ENCODE measurements around the gene SYT11.

Gene SYT11

GRCh38 chr1:155911156-155912055 lies 52.0 kb downstream of the SYT11 start, which contains the start of gene RIT1:
RIT1 (minus strand) TSS chr1:155911349; CDS start chr1:155910761, 588 bp downstream.
- TF ChIP-seq EGR1 (IDR thresholded peaks at IDR 0.05) = no peak
- peak; percentile 6; the same call in 1 of the 2 replicates for TF ChIP-seq RAD21 (IDR thresholded peaks at IDR 0.05; ENCODE audit: low read depth)
- no peak for TF ChIP-seq ZBTB7A (IDR thresholded peaks at IDR 0.05; ENCODE audit: low read depth)
- TF ChIP-seq YY1 (IDR thresholded peaks at IDR 0.05; ENCODE audit: low read depth) = peak; percentile 88
- TF ChIP-seq REST (IDR thresholded peaks at IDR 0.05; ENCODE audit: low read depth) = no peak
- TF ChIP-seq MAX (IDR thresholded peaks at IDR 0.05) = peak; percentile 40; the same call in 1 of the 2 replicates
- 0 out of 2 replicates have a peak, but pooled peaks have one; percentile 25 for TF ChIP-seq CREB1 (IDR thresholded peaks at IDR 0.05; ENCODE audit: low read depth)
- TF ChIP-seq TAF1 (IDR thresholded peaks at IDR 0.05; ENCODE audit: low read depth) = peak; percentile 58; the same call in 1 of the 2 replicates

DNA sequence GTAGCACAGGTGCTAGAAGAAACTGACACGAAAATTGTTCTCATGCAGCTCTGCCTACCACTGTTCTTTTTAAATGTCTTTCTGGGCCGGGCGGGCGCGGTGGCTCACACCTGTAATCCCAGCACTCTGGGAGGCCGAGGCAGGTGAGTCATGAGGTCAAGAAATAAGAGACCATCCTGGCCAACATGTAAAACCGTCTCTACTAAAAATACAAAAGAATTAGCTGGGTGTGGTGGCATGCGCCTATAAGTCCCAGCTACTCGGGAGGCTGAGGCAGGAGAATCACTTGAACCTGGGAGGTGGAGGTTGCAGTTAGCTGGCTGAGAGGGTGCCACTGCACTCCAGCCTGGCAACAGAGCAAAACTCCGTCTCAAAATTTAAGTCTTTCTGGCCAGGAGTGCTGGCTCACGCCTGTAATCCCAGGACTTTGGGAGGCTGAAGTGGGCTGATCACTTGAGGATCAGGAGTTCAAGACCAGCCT lies 52.7 kb downstream of the SYT11 start:
- TF ChIP-seq CREB1 (IDR thresholded peaks at IDR 0.05; ENCODE audit: low read depth) (no peak), FOXM1 (IDR thresholded peaks at IDR 0.05; ENCODE audit: borderline replicate concordance, low read depth) (no peak), EP300 (IDR thresholded peaks at IDR 0.05; ENCODE audit: borderline replicate concordance) (no peak), RAD21 (IDR thresholded peaks at IDR 0.05; ENCODE audit: low read depth) (no peak), YY1 (IDR thresholded peaks at IDR 0.05; ENCODE audit: low read depth) (no peak), ZBTB7A (IDR thresholded peaks at IDR 0.05; ENCODE audit: low read depth) (no peak), MAX (IDR thresholded peaks at IDR 0.05) (no peak), NFIC (IDR thresholded peaks at IDR 0.05) (no peak), CEBPB (IDR thresholded peaks at IDR 0.05) (no peak), TEAD4 (IDR thresholded peaks at IDR 0.05) (no peak), EGR1 (IDR thresholded peaks at IDR 0.05) (no peak), TAF1 (IDR thresholded peaks at IDR 0.05; ENCODE audit: low read depth) (no peak), TCF12 (IDR thresholded peaks at IDR 0.05; ENCODE audit: low read depth) (no peak), REST (IDR thresholded peaks at IDR 0.05; ENCODE audit: low read depth) (no peak)
- TF ChIP-seq, protein P1, sequence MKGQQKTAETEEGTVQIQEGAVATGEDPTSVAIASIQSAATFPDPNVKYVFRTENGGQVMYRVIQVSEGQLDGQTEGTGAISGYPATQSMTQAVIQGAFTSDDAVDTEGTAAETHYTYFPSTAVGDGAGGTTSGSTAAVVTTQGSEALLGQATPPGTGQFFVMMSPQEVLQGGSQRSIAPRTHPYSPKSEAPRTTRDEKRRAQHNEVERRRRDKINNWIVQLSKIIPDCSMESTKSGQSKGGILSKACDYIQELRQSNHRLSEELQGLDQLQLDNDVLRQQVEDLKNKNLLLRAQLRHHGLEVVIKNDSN (IDR thresholded peaks at IDR 0.05) = no peak

DNA sequence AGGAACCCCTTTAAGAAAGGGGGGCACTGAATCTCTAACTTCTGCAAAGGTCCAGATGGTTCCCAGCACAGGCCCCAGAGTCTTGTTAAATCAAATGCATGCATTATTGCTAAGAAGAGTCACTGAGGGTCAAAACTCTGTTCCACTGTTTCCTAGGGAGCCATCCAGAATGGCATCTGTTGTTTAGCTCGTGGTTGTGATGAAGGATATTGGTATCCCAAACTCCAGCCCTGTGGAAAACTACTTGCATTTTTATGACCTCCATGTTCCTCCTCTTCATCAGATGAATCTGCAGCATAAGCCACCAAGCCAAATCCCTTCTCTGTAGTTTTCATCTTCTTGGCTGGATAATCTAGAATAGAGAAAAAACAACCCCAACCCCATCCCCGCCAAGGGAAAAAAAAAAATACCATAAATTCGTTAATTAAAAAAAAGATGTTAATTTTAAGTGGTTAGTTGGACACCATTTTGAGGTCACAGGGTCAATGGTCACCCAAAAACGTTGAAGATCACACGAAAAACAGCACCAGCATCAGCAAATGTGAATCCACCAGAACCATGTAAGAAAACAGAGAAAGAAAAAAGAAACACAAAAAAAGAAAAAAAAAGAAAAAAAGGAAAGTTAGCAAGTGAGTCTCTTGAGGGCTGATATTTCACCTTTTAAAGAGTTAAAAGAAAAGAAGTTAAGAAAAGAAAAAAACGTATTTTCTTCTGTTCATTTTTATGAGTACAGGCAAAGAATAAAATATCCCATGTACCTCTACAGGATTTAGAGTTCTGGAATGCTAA lies 54.8 kb downstream of the SYT11 start:
- TF ChIP-seq CREB1 (IDR thresholded peaks at IDR 0.05; ENCODE audit: low read depth) = no peak
- TF ChIP-seq REST (IDR thresholded peaks at IDR 0.05; ENCODE audit: low read depth) = no peak
- TF ChIP-seq MAX (IDR thresholded peaks at IDR 0.05) = no peak
- TF ChIP-seq ZBTB7A (IDR thresholded peaks at IDR 0.05; ENCODE audit: low read depth) = no peak
- TF ChIP-seq YY1 (IDR thresholded peaks at IDR 0.05; ENCODE audit: low read depth) = no peak
- TF ChIP-seq FOXM1 (IDR thresholded peaks at IDR 0.05; ENCODE audit: borderline replicate concordance, low read depth) = no peak
- TF ChIP-seq EGR1 (IDR thresholded peaks at IDR 0.05) = no peak
- TF ChIP-seq RAD21 (IDR thresholded peaks at IDR 0.05; ENCODE audit: low read depth) = no peak
- no peak for TF ChIP-seq NFIC (IDR thresholded peaks at IDR 0.05)
- no peak for TF ChIP-seq TEAD4 (IDR thresholded peaks at IDR 0.05)
- TF ChIP-seq, protein P1 (IDR thresholded peaks at IDR 0.05) = no peak
- no peak for TF ChIP-seq TCF12 (IDR thresholded peaks at IDR 0.05; ENCODE audit: low read depth)
